Measurements from ENCODE around the gene SPON1.

Gene SPON1

DNA sequence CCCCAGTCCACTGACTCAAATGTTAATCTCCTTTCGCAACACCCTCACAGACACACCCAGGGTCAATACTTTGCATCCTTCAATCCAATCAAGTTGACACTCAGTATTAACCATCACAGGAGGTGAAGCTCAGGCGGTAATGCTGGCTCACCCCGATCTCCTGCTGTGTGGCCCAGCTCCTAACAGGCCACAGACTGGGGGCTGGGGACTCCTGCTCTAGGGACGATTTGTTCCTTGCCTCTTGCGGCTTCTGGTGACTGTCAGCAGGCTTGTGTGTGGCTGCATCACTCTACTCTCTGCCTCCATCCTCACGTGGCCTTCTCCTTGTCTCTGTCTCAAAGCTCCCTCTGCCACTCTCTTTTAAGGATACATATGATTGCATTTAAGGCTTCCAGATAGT lies 45.0 kb downstream of the SPON1 start:
- H3K9me3 ChIP-seq (ENCODE audit: low read depth, low read length), result no peaks in the 10 kb centered on the region
- TF ChIP-seq FOXP2 (optimal IDR thresholded peaks at IDR 0.05; ENCODE audit: control extremely low read depth, extremely low read length, insufficient read depth), result no peak
- no peak for TF ChIP-seq EZH2 (IDR thresholded peaks at IDR 0.05)
- TF ChIP-seq POLR2AphosphoS5 (IDR thresholded peaks at IDR 0.05; ENCODE audit: borderline replicate concordance, low read depth, low read length), result no peak
- no peak overlapping the region for H3K27ac ChIP-seq
- H3K36me3 ChIP-seq (ENCODE audit: insufficient read depth, low read length), result no peaks in the 10 kb centered on the region
- no peak overlapping the region for H3K9ac ChIP-seq (ENCODE audit: insufficient read length)
- no peak overlapping the region for H3K4me3 ChIP-seq
- DNase-seq (ENCODE audit: low read depth, low spot score), result no peak

DNA sequence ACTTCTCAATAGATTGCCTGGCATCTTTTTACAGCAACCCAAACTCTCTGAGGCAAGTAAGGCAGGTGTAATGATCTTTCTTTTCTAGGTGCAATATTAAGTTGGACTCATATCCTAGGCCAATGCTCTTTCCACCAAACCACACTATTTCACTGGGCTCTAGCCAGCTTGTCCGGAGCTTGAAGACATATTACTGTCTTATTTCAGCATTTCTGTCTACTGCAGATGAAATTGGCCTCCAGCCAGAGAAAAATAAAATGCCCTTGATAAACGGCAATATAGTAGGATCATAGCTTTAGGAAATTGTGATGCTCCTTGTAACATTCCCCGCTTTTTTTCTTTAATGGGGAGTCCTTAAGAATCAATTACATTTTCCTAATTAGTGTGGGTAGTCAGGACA lies 48.1 kb downstream of the SPON1 start:
- Histone ChIP-seq H3K27ac (no peak overlapping the region), H3K9ac (ENCODE audit: insufficient read length) (no peak overlapping the region), H3K4me3 (no peak overlapping the region), H3K9me3 (ENCODE audit: low read depth, low read length) (no peaks in the 10 kb centered on the region), H3K36me3 (ENCODE audit: insufficient read depth, low read length) (no peaks in the 10 kb centered on the region)
- DNase-seq (ENCODE audit: low read depth, low spot score), result no peak
- TF ChIP-seq EZH2 (IDR thresholded peaks at IDR 0.05), result no peak
- TF ChIP-seq FOXP2 (optimal IDR thresholded peaks at IDR 0.05; ENCODE audit: control extremely low read depth, extremely low read length, insufficient read depth), result no peak
- TF ChIP-seq POLR2AphosphoS5 (IDR thresholded peaks at IDR 0.05; ENCODE audit: borderline replicate concordance, low read depth, low read length), result no peak

DNA sequence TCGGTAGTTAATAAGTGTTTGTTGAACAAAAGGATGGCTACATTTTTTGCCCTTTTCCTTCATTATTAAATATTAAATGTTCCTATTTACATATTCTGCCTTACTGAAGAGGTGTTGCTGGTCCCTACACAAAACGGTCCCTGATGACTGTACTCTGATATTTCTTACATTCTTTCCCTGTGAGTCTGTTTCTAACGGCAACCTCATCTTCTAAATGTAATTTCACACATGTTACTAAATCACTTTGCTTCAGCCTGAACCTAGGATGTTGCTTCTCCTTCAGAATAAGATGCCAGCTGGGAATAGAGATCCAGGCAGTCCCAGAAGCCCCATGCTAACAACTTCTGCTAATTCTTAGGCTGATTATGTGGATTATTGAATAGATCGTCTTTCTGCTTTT lies 50.3 kb downstream of the SPON1 start:
- Histone ChIP-seq H3K27ac (no peak overlapping the region), H3K9ac (ENCODE audit: insufficient read length) (no peak overlapping the region), H3K9me3 (ENCODE audit: low read depth, low read length) (no peaks in the 10 kb centered on the region), H3K4me3 (no peak overlapping the region), H3K36me3 (ENCODE audit: insufficient read depth, low read length) (no peaks in the 10 kb centered on the region)
- DNase-seq (ENCODE audit: low read depth, low spot score), result no peak
- TF ChIP-seq EZH2 (IDR thresholded peaks at IDR 0.05), result no peak
- no peak for TF ChIP-seq FOXP2 (optimal IDR thresholded peaks at IDR 0.05; ENCODE audit: control extremely low read depth, extremely low read length, insufficient read depth)
- TF ChIP-seq POLR2AphosphoS5 (IDR thresholded peaks at IDR 0.05; ENCODE audit: borderline replicate concordance, low read depth, low read length), result no peak

DNA sequence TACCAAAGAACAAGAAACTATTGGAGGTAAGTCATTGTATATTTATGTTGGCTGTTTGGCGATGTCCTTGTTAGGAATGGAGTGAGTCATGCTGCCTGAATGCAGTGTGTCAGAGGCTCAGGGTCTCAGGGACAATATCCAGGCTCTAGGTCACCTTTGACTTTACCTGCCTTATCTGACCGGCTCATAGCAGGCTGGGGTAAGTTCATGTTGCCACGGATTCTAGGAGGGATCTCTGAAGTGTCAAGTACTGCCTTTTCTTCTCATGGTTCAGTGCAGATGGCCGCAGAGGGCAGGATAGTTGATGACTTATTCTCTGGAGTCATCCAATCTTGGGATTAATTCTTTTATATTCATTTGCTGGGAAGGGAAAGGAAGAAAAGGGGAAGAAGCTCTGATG lies 53.2 kb downstream of the SPON1 start:
- no peak overlapping the region for H3K4me3 ChIP-seq
- no peak for DNase-seq (ENCODE audit: low read depth, low spot score)
- no peaks in the 10 kb centered on the region for H3K9me3 ChIP-seq (ENCODE audit: low read depth, low read length)
- TF ChIP-seq EZH2 (IDR thresholded peaks at IDR 0.05) (no peak), POLR2AphosphoS5 (IDR thresholded peaks at IDR 0.05; ENCODE audit: borderline replicate concordance, low read depth, low read length) (no peak), FOXP2 (optimal IDR thresholded peaks at IDR 0.05; ENCODE audit: control extremely low read depth, extremely low read length, insufficient read depth) (no peak)
- no peaks in the 10 kb centered on the region for H3K36me3 ChIP-seq (ENCODE audit: insufficient read depth, low read length)
- no peak overlapping the region for H3K27ac ChIP-seq
- H3K9ac ChIP-seq (ENCODE audit: insufficient read length), result no peak overlapping the region

DNA sequence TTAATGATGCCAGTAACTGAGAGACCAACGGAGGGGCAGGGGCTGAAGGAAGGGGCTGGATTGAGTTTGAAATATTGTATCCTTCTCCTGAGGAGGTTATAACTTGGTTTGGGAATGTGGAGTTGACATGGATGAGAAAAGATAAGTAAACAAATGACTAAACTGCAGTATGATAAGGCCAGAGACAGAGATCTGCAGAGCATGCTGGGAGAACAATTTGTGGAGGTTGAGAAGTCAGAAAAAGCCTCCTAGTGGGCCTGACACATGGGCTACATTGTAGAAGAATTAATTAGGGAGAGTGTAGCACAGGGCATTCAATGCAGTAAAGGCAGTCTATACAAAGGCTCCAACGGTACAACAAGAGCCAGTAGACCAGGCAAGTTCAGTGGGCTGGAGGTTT lies 55.9 kb downstream of the SPON1 start:
- Histone ChIP-seq H3K36me3 (ENCODE audit: insufficient read depth, low read length) (no peaks in the 10 kb centered on the region), H3K9me3 (ENCODE audit: low read depth, low read length) (no peaks in the 10 kb centered on the region), H3K9ac (ENCODE audit: insufficient read length) (no peak overlapping the region), H3K4me3 (no peak overlapping the region), H3K27ac (no peak overlapping the region)
- DNase-seq (ENCODE audit: low read depth, low spot score), result no peak
- TF ChIP-seq FOXP2 (optimal IDR thresholded peaks at IDR 0.05; ENCODE audit: control extremely low read depth, extremely low read length, insufficient read depth), result no peak
- no peak for TF ChIP-seq POLR2AphosphoS5 (IDR thresholded peaks at IDR 0.05; ENCODE audit: borderline replicate concordance, low read depth, low read length)
- no peak for TF ChIP-seq EZH2 (IDR thresholded peaks at IDR 0.05)

DNA sequence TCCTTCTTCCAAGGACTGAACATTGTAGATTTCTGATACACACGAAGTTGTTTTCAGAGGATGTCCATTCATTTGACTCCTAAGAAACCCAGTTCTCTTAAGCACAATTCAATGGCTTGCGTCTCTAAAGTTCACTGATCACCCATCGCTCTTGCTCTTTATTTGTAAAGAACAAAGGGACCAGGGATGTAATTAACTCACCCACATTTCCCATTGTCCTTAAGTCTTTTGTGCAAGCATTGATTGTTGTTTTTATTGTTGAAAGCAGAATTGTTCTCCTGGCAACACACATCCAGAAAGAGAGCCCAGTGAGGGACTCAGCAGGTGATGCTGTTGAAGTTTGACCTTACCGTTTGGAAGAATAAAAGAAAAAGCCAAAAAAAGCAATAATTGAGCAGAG lies 59.2 kb downstream of the SPON1 start:
- Histone ChIP-seq H3K36me3 (ENCODE audit: insufficient read depth, low read length) (no peaks in the 10 kb centered on the region), H3K27ac (no peak overlapping the region), H3K9ac (ENCODE audit: insufficient read length) (no peak overlapping the region), H3K9me3 (ENCODE audit: low read depth, low read length) (no peaks in the 10 kb centered on the region), H3K4me3 (no peak overlapping the region)
- no peak for DNase-seq (ENCODE audit: low read depth, low spot score)
- TF ChIP-seq POLR2AphosphoS5 (IDR thresholded peaks at IDR 0.05; ENCODE audit: borderline replicate concordance, low read depth, low read length) (no peak), EZH2 (IDR thresholded peaks at IDR 0.05) (no peak)

DNA sequence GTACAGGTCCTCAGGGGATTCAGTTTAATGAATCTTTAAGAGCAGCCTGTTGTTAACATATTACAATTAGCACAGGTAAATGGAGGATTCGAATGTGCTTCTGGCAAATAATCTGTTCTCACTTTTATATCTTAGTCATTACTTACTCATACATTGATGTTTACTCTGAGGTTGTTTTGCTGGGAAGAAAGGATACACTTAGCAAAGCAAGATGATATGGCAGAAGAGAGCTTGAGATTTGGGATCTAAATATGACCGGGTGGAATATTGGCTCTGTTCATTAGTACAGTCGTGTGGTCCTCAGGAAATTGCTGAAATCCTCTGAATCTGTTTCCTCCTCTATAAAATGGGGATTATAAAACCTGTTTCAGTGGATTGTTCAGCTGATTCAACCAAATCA lies 59.7 kb downstream of the SPON1 start:
- H3K9me3 ChIP-seq (ENCODE audit: low read depth, low read length), result no peaks in the 10 kb centered on the region

DNA sequence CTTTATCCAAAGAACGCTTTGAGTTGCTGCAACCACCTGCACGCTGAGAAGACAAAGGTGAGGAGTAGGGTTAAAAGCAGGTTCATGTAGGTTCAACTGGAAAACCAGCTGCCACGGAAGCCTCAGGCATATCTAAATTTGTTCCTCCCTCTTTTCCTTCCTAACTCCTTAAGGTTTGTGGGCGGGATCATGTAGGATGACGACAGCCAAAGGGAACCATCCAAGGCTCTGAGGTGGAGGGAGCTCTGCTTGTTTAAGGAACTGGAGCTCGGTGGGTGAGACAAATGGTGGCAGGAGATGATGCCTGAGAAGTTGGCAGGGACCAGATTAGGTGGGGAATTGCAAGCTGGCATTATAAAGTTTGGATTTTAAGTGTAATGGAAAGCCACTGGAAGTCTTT lies 60.3 kb downstream of the SPON1 start:
- no peaks in the 10 kb centered on the region for H3K9me3 ChIP-seq (ENCODE audit: low read depth, low read length)
- H3K36me3 ChIP-seq (ENCODE audit: insufficient read depth, low read length), result no peaks in the 10 kb centered on the region
- no peak overlapping the region for H3K27ac ChIP-seq
- H3K4me3 ChIP-seq, result no peak overlapping the region
- no peak for DNase-seq (ENCODE audit: low read depth, low spot score)
- TF ChIP-seq FOXP2 (optimal IDR thresholded peaks at IDR 0.05; ENCODE audit: control extremely low read depth, extremely low read length, insufficient read depth), result no peak
- TF ChIP-seq EZH2 (IDR thresholded peaks at IDR 0.05), result no peak
- no peak for TF ChIP-seq POLR2AphosphoS5 (IDR thresholded peaks at IDR 0.05; ENCODE audit: borderline replicate concordance, low read depth, low read length)
- no peak overlapping the region for H3K9ac ChIP-seq (ENCODE audit: insufficient read length)

More for the DNA sequence above, 59.7 kb downstream of the SPON1 start:
- TF ChIP-seq POLR2AphosphoS5 (IDR thresholded peaks at IDR 0.05; ENCODE audit: borderline replicate concordance, low read depth, low read length), result no peak
- no peak for TF ChIP-seq FOXP2 (optimal IDR thresholded peaks at IDR 0.05; ENCODE audit: control extremely low read depth, extremely low read length, insufficient read depth)
- no peak for TF ChIP-seq EZH2 (IDR thresholded peaks at IDR 0.05)
- H3K4me3 ChIP-seq, result no peak overlapping the region
- H3K36me3 ChIP-seq (ENCODE audit: insufficient read depth, low read length), result no peaks in the 10 kb centered on the region
- no peak overlapping the region for H3K9ac ChIP-seq (ENCODE audit: insufficient read length)
- DNase-seq (ENCODE audit: low read depth, low spot score), result no peak
- H3K27ac ChIP-seq, result no peak overlapping the region

DNA sequence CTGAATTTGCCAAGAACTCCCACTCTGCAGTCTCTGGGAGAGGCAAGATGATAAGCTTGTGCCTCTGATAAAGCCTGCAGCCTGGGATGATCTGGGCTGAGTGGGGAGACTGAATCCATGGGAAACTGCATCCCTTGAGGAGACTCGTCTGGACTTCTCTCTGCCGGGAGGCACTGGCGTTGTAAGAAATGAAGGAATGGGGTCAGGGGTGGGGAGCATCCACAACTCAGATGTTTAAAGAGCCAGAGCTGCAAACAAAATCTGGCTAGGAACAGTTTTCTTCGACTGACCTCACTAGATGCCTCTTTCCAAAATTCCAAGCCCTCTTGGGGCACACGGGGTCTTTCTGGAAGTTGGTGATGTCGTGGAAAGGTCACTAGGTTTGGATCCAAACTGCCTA lies 64.4 kb downstream of the SPON1 start:
- no peak for DNase-seq (ENCODE audit: low read depth, low spot score)
- no peak for TF ChIP-seq POLR2AphosphoS5 (IDR thresholded peaks at IDR 0.05; ENCODE audit: borderline replicate concordance, low read depth, low read length)
- no peak for TF ChIP-seq FOXP2 (optimal IDR thresholded peaks at IDR 0.05; ENCODE audit: control extremely low read depth, extremely low read length, insufficient read depth)
- no peak for TF ChIP-seq EZH2 (IDR thresholded peaks at IDR 0.05)
- H3K36me3 ChIP-seq (ENCODE audit: insufficient read depth, low read length), result no peaks in the 10 kb centered on the region

More for the DNA sequence above, 64.4 kb downstream of the SPON1 start:
- Histone ChIP-seq H3K4me3 (no peak overlapping the region), H3K9ac (ENCODE audit: insufficient read length) (no peak overlapping the region), H3K9me3 (ENCODE audit: low read depth, low read length) (no peaks in the 10 kb centered on the region), H3K27ac (no peak overlapping the region)

All from SK-N-MC (cell line).